ENCODE measurements around the gene TRAPPC5. TPM values are rescaled to one million over a fixed set of nuclear protein-coding genes. Genes with fewer than 3 reads are reported as not detected.
A peak's percentile ranks its signal among the peaks of the same experiment; 100 is the strongest.

The TRAPPC5 gene
- total and polyA plus RNA-seq, 7 experiments from 2014 or later = 43.7 to 191 (median 75.9) TPM

DNA sequence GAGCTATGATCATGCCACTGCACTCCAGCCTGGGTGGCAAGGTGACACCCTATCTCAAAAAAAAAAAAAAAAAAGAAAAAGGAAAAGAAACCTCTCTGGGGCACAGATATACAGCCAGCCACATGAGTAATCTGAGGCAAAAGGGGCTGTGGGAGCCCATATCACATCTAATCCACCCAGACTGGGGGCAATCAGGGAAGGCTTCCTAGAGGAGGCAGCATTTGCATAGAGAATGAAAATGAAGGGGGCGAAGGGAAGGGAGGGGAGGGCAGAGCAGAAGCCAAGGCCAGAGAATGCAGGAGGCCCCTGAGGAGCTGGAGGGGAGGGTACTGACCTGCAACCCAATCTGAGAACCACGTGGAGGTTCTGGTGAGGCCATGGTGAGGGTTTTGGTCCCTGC is 30.5 kb upstream of the TRAPPC5 start:
- peaks cover 0 to 9% (median 4%) of the 10 kb centered on the region in 5 donors for H3K36me3 Mint-ChIP-seq
- Histone ChIP-seq H3K27me3 (ENCODE audit: control insufficient read depth in 2 of 2, insufficient read depth in 2 of 2, low read length in 2 of 2) (no peaks in the 10 kb centered on the region), H3K9me3 (ENCODE audit: control insufficient read depth in 2 of 3, low read length in 3 of 3) (no peaks in the 10 kb centered on the region), H3K27ac (ENCODE audit: low read depth, low read length) (no peak overlapping the region), H3K4me3 (ENCODE audit: low read length) (no peak overlapping the region), H3K4me1 (ENCODE audit: control insufficient read depth in 2 of 2, insufficient read depth in 2 of 2, low read length in 2 of 2) (peaks cover 0 to 5% of the 10 kb centered on the region in 2 donors), H3K36me3 (ENCODE audit: control insufficient read depth in 2 of 3, insufficient read depth in 3 of 3, low read length in 3 of 3) (peaks cover 0 to 24% (median 0%) of the 10 kb centered on the region in 3 experiments)
- ATAC-seq (no peak), DNase-seq (no peak)
- H3K4me1 Mint-ChIP-seq = peaks cover 5 to 15% (median 11%) of the 10 kb centered on the region in 7 donors
- no peak overlapping the region for H3K4me3 Mint-ChIP-seq
- no peak overlapping the region for H3K27ac Mint-ChIP-seq
- ChIA-PET CTCF (interaction anchor here (3.2 kb wide), 1 partner anchor 31 kb away, joined by 12 read pairs; the partner anchor contains the start of gene TRAPPC5), POLR2A (no interaction called here)
- H3K9me3 Mint-ChIP-seq = no peaks in the 10 kb centered on the region
- H3K27me3 Mint-ChIP-seq = peaks cover 0 to 6% (median 0%) of the 10 kb centered on the region in 5 donors
- intact Hi-C loops (cut with micrococcal nuclease) = no loop called here

DNA sequence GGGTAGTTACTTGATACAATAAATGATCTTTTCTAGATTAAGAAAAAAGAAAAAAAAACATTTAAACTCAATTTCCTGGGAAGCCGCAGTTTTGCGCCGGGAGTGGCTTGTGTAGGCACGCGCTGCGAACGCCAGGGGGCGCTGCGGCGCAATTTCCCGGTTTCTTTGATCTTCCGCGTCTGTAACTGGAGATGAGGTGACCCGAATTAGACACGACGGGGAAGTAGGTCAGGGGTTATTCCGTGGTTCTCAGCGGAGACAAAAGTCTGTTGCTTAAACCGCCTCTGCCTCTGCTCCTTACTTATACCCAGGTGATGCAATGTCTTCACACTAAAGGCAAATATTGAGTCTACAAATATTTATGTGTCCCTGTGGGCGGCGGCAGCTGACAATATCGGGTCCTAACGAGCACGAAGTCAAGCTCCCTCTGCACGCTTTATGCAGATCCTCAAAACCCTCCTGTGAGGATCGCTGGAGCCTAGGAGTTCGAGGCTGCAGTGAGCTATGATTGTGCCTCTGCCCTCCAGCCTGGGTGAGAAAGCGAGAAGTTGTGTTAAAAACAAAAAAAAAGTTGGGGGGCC is 28.5 kb upstream of the TRAPPC5 start:
- peak overlapping the region in 6 of 9 donors; percentile 55 to 85 (median 75) for H3K27ac Mint-ChIP-seq
- peaks cover 0 to 7% of the 10 kb centered on the region in 2 donors for H3K4me1 ChIP-seq (ENCODE audit: control insufficient read depth in 2 of 2, insufficient read depth in 2 of 2, low read length in 2 of 2)
- POLR2A ChIA-PET = interaction anchor here (1.0 kb wide), 3 partner anchors 14 to 148 kb away, joined by 3 to 4 read pairs (median 3); no protein-coding TSS in a partner anchor
- H3K4me3 Mint-ChIP-seq = peak overlapping the region; percentile 60 to 86 (median 81)
- no peaks in the 10 kb centered on the region for H3K9me3 Mint-ChIP-seq
- peaks cover 5 to 15% (median 11%) of the 10 kb centered on the region in 7 donors for H3K4me1 Mint-ChIP-seq
- H3K27me3 ChIP-seq (ENCODE audit: control insufficient read depth in 2 of 2, insufficient read depth in 2 of 2, low read length in 2 of 2) = no peaks in the 10 kb centered on the region
- peak overlapping the region; percentile 37 for H3K27ac ChIP-seq (ENCODE audit: low read depth, low read length)
- peaks cover 0 to 4% (median 0%) of the 10 kb centered on the region in 3 experiments for H3K36me3 ChIP-seq (ENCODE audit: control insufficient read depth in 2 of 3, insufficient read depth in 3 of 3, low read length in 3 of 3)
- CTCF ChIA-PET = interaction anchor here (0.9 to 3.2 kb wide), 3 partner anchors 17 to 148 kb away, joined by 4 to 12 read pairs (median 5); partner anchors contain the start of gene TRAPPC5
- peaks cover 0 to 6% (median 0%) of the 10 kb centered on the region in 5 donors for H3K27me3 Mint-ChIP-seq
- ATAC-seq (peak; percentile 91), DNase-seq (peak; percentile 77 to 91 (median 85))
- H3K9me3 ChIP-seq (ENCODE audit: control insufficient read depth in 2 of 3, low read length in 3 of 3) = no peaks in the 10 kb centered on the region
- peaks cover 0 to 4% (median 0%) of the 10 kb centered on the region in 5 donors for H3K36me3 Mint-ChIP-seq
- intact Hi-C loops (cut with micrococcal nuclease) = loop anchor here (1.0 kb wide), 4 partner anchors 27 to 147 kb away; partner anchors contain the start of gene TRAPPC5 (in 1 of the 2)
- H3K4me3 ChIP-seq (ENCODE audit: low read length) = peak overlapping the region; percentile 49

DNA sequence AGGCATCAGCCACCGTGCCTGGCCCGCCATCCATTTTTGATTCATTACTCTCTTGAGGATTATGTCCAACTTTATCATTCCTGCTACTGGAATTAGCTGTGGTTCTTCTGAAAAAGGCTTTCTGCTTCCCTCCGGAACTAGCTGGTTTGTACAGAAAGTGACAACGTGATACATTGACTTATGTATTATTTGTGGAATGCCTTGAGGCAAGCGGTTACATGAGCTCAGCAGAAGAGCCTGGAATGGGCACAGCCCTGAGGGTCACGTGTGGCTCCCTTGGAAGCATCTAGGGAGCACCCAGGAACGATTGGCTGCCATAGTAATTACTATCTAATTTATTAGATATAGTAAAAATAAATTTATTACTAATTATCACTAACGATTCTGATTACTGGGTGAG is 26.2 kb upstream of the TRAPPC5 start:
- H3K4me3 Mint-ChIP-seq = no peak overlapping the region
- intact Hi-C loops (cut with micrococcal nuclease) = no loop called here
- ChIA-PET CTCF (interaction anchor here (0.6 to 3.0 kb wide), 2 partner anchors 140 to 145 kb away, joined by 5 to 11 read pairs; no protein-coding TSS in a partner anchor), POLR2A (interaction anchor here (0.8 kb wide), 1 partner anchor 14 kb away, joined by 3 read pairs; no protein-coding TSS in a partner anchor)
- Histone ChIP-seq H3K4me1 (ENCODE audit: control insufficient read depth in 2 of 2, insufficient read depth in 2 of 2, low read length in 2 of 2) (peaks cover 0 to 21% of the 10 kb centered on the region in 2 donors), H3K27me3 (ENCODE audit: control insufficient read depth in 2 of 2, insufficient read depth in 2 of 2, low read length in 2 of 2) (no peaks in the 10 kb centered on the region), H3K36me3 (ENCODE audit: control insufficient read depth in 2 of 3, insufficient read depth in 3 of 3, low read length in 3 of 3) (no peaks in the 10 kb centered on the region), H3K9me3 (ENCODE audit: control insufficient read depth in 2 of 3, low read length in 3 of 3) (no peaks in the 10 kb centered on the region), H3K4me3 (ENCODE audit: low read length) (no peak overlapping the region), H3K27ac (ENCODE audit: low read depth, low read length) (no peak overlapping the region)
- H3K4me1 Mint-ChIP-seq = peaks cover 10 to 29% (median 24%) of the 10 kb centered on the region in 7 donors
- ATAC-seq (no peak), DNase-seq (no peak)
- peaks cover 0 to 1% (median 0%) of the 10 kb centered on the region in 11 donors for H3K9me3 Mint-ChIP-seq
- H3K27me3 Mint-ChIP-seq = peaks cover 0 to 6% (median 0%) of the 10 kb centered on the region in 5 donors
- peaks cover 0 to 2% (median 0%) of the 10 kb centered on the region in 5 donors for H3K36me3 Mint-ChIP-seq
- no peak overlapping the region for H3K27ac Mint-ChIP-seq

DNA sequence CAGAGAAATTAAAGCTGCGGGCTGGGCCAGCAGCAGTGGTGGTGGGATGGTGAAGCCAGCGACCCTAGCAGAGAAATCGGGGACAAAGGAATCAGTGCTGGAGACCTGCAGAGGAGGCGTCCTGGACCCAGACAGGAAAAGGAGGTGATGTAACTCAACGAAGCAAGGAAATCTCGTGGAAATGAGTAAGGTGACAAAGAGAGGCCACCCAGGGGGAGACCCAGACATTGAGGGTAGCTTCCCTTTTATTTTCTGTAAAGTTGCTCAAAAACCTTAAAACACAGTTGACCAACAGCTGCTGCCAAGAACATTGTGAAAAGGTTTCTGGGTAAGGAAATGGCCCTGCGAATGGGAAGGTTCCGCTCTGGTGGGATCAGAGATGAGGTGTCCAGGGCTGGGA is 25.1 kb upstream of the TRAPPC5 start:
- H3K27ac ChIP-seq (ENCODE audit: low read depth, low read length) = no peak overlapping the region
- intact Hi-C loops (cut with micrococcal nuclease) = no loop called here
- POLR2A ChIA-PET = interaction anchor here (1.2 kb wide), 1 partner anchor 13 kb away, joined by 4 read pairs; no protein-coding TSS in a partner anchor
- DNase-seq (no peak), ATAC-seq (peak; percentile 34)
- Mint-ChIP-seq H3K36me3 (peaks cover 0 to 2% (median 0%) of the 10 kb centered on the region in 5 donors), H3K27me3 (peaks cover 0 to 3% (median 0%) of the 10 kb centered on the region in 5 donors), H3K4me1 (peaks cover 10 to 29% (median 24%) of the 10 kb centered on the region in 7 donors), H3K27ac (peak overlapping the region in 1 of 9 donors; percentile 77), H3K4me3 (no peak overlapping the region), H3K9me3 (peaks cover 0 to 1% (median 0%) of the 10 kb centered on the region in 11 donors)
- no peaks in the 10 kb centered on the region for H3K36me3 ChIP-seq (ENCODE audit: control insufficient read depth in 2 of 3, insufficient read depth in 3 of 3, low read length in 3 of 3)
- no peaks in the 10 kb centered on the region for H3K27me3 ChIP-seq (ENCODE audit: control insufficient read depth in 2 of 2, insufficient read depth in 2 of 2, low read length in 2 of 2)
- peaks cover 0 to 21% of the 10 kb centered on the region in 2 donors for H3K4me1 ChIP-seq (ENCODE audit: control insufficient read depth in 2 of 2, insufficient read depth in 2 of 2, low read length in 2 of 2)
- CTCF ChIA-PET = interaction anchor here (0.8 to 3.0 kb wide), 3 partner anchors 19 to 144 kb away, joined by 4 to 11 read pairs (median 6); partner anchors contain the start of gene TRAPPC5
- H3K4me3 ChIP-seq (ENCODE audit: low read length) = no peak overlapping the region
- no peaks in the 10 kb centered on the region for H3K9me3 ChIP-seq (ENCODE audit: control insufficient read depth in 2 of 3, low read length in 3 of 3)

DNA sequence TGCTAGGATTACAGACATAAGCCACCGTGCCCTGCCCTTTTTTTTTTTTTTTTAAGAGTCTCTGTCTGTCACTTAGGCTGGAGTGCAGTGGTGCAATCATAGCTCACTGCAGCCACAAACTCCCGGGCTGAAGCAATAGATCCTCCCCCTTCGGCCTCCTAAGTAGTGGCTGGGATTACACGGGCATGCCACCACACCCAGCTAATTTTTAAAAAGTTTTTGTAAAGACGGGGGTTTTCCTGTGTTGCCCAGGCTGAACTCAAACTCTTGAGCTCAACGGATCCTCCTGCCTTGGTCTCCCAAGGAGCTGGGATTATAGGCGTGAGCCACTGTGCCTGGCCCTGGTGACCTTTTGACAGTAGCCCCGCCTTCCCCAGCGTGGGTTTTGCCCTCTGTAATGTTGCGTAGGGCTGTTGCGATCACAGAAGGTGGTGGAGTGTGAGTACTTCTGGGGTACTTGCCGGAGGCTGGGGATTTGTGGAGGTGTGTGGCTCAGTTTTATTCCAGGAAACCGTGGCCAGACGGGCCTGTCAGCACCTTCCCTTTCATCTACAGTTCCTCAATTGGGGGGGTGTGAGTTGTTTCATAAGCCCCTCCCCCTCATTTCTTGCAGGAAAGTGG is 23.4 kb upstream of the TRAPPC5 start:
- Histone ChIP-seq H3K4me1 (ENCODE audit: control insufficient read depth in 2 of 2, insufficient read depth in 2 of 2, low read length in 2 of 2) (peaks cover 0 to 18% of the 10 kb centered on the region in 2 donors), H3K27ac (ENCODE audit: low read depth, low read length) (peak overlapping the region; percentile 72), H3K36me3 (ENCODE audit: control insufficient read depth in 2 of 3, insufficient read depth in 3 of 3, low read length in 3 of 3) (no peaks in the 10 kb centered on the region), H3K27me3 (ENCODE audit: control insufficient read depth in 2 of 2, insufficient read depth in 2 of 2, low read length in 2 of 2) (no peaks in the 10 kb centered on the region), H3K4me3 (ENCODE audit: low read length) (no peak overlapping the region), H3K9me3 (ENCODE audit: control insufficient read depth in 2 of 3, low read length in 3 of 3) (no peaks in the 10 kb centered on the region)
- ATAC-seq = peak; percentile 66
- ChIA-PET CTCF (interaction anchor here (0.6 to 0.8 kb wide), 2 partner anchors 21 to 24 kb away, joined by 4 to 5 read pairs; partner anchors contain the start of gene TRAPPC5), POLR2A (interaction anchor here (0.6 to 1.5 kb wide), 4 partner anchors 9 to 260 kb away, joined by 3 to 6 read pairs (median 4); no protein-coding TSS in a partner anchor)
- Mint-ChIP-seq H3K27me3 (no peaks in the 10 kb centered on the region), H3K36me3 (peaks cover 0 to 2% (median 0%) of the 10 kb centered on the region in 5 donors), H3K9me3 (peaks cover 0 to 1% (median 0%) of the 10 kb centered on the region in 11 donors), H3K4me1 (peaks cover 7 to 26% (median 20%) of the 10 kb centered on the region in 7 donors), H3K27ac (peak overlapping the region in 5 of 9 donors; percentile 31 to 83 (median 64)), H3K4me3 (peak overlapping the region in 8 of 10 donors; percentile 16 to 82 (median 59))
- intact Hi-C loops (cut with micrococcal nuclease) = no loop called here
- peak in 1 of 9 donors; percentile 37 for DNase-seq

DNA sequence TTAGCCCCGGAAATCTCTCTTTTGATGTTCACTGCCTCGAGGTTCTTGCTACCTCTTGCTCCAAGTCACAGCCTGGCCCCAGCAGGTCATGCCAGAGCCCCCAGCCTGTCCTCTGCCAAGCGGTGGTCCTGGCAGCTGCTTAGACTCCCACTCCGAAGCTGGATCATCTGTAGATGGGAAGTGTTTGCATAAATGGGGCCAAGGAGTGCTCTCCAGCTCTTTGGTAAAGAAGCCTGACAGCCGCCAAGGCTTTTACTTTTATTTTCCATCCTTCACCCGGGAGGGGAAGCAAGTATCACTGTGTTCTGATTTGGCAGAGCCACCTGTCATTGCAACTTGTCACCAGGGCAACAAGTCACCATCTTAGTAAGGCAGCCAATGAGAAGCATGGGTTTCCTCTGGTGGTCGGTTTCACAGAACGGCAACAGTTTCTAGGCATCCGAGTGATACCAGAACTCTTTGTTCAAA is 22.4 kb upstream of the TRAPPC5 start:
- Histone ChIP-seq H3K4me1 (ENCODE audit: control insufficient read depth in 2 of 2, insufficient read depth in 2 of 2, low read length in 2 of 2) (peaks cover 0 to 16% of the 10 kb centered on the region in 2 donors), H3K27ac (ENCODE audit: low read depth, low read length) (peak overlapping the region; percentile 72), H3K27me3 (ENCODE audit: control insufficient read depth in 2 of 2, insufficient read depth in 2 of 2, low read length in 2 of 2) (no peaks in the 10 kb centered on the region), H3K9me3 (ENCODE audit: control insufficient read depth in 2 of 3, low read length in 3 of 3) (no peaks in the 10 kb centered on the region), H3K36me3 (ENCODE audit: control insufficient read depth in 2 of 3, insufficient read depth in 3 of 3, low read length in 3 of 3) (no peaks in the 10 kb centered on the region), H3K4me3 (ENCODE audit: low read length) (peak overlapping the region; percentile 59)
- ChIA-PET CTCF (no interaction called here), POLR2A (interaction anchor here (1.0 to 1.5 kb wide), 4 partner anchors 10 to 157 kb away, joined by 3 to 6 read pairs (median 4); partner anchors contain the start of genes PET100 and TRAPPC5)
- H3K27ac Mint-ChIP-seq = peak overlapping the region; percentile 64 to 91 (median 88)
- H3K27me3 Mint-ChIP-seq = no peaks in the 10 kb centered on the region
- H3K4me3 Mint-ChIP-seq = peak overlapping the region; percentile 54 to 84 (median 76)
- H3K9me3 Mint-ChIP-seq = peaks cover 0 to 1% (median 0%) of the 10 kb centered on the region in 11 donors
- intact Hi-C loops (cut with micrococcal nuclease) = no loop called here
- DNase-seq (peak in 7 of 9 donors; percentile 48 to 72 (median 69)), ATAC-seq (peak; percentile 74)
- peaks cover 5 to 19% (median 15%) of the 10 kb centered on the region in 7 donors for H3K4me1 Mint-ChIP-seq
- H3K36me3 Mint-ChIP-seq = no peaks in the 10 kb centered on the region
